Activated naive CD8-positive, alpha-beta T cell treated with anti-CD3 and anti-CD28 coated beads, Interleukin-2, amount 50 U/mL, for 16 hours (primary cell): ENCODE measurements around the gene PEDS1.
"Not testable (repeated sequence)": the region's sequence is repeated elsewhere in the genome, so short reads cannot be mapped to it uniquely, and the experiment has no call there.

Experiments
- DNase-seq: peaks from one replicate; pipeline ENCODE4 v3.0.0-alpha.2; 2020; ENCODE audit warnings: low read depth, low spot score

The PEDS1 gene

GRCh38 chr20:50115041-50115512 lies 38.4 kb downstream of the PEDS1 start:
- no peak for DNase-seq

GRCh38 chr20:50113420-50114224 lies 39.9 kb downstream of the PEDS1 start:
- DNase-seq = no peak

- DNase-seq = peak; percentile 73
These were observed 40.8 kb downstream of the PEDS1 start, which contains the start of gene UBE2V1 for GRCh38 chr20:50112512-50113419. Gene UBE2V1, minus strand, starts transcription at chr20:50113150. Its CDS starts 22 bp downstream, at chr20:50113128.

GRCh38 chr20:50111829-50112495 lies 41.6 kb downstream of the PEDS1 start:
- no peak for DNase-seq

- no peak for DNase-seq
These were observed 42.2 kb downstream of the PEDS1 start for GRCh38 chr20:50111120-50111828.

GRCh38 chr20:50110141-50111047 lies 43.1 kb downstream of the PEDS1 start:
- DNase-seq = no peak

GRCh38 chr20:50108556-50109235 lies 44.8 kb downstream of the PEDS1 start:
- DNase-seq = no peak

GRCh38 chr20:50107796-50108331 lies 45.7 kb downstream of the PEDS1 start:
- DNase-seq = no peak

GRCh38 chr20:50107086-50107660 lies 46.4 kb downstream of the PEDS1 start:
- DNase-seq = no peak

- DNase-seq = not testable (repeated sequence)
These were observed 46.9 kb downstream of the PEDS1 start for GRCh38 chr20:50106669-50107068.
